Epithelial cell of proximal tubule (primary cell): Measurements from ENCODE around the gene PLCG2. TPM values are rescaled to one million over a fixed set of nuclear protein-coding genes. Genes with fewer than 3 reads are reported as not detected.

Experiments used
- DNase-seq: peaks from one replicate; pipeline ENCODE4 v3.0.0-alpha.2; 2011; ENCODE audit warnings: low read depth
- H3K4me3 ChIP-seq: 2 replicates; pipeline ENCODE4 v1.5.1; 2011; ENCODE audit warnings: low read depth, mild to moderate bottlenecking, low read length
- total RNA-seq: library from RNA; depleted of rRNA; stranded (reverse); fragments of >200 nt; gene quantifications from 2 replicates; pipeline ENCODE4 v1.2.3, GENCODE V29; 2015
- TF ChIP-seq, protein P1 (sequence below): conservative IDR thresholded peaks from 2 replicates; pipeline ENCODE4 v1.5.1; 2012; ENCODE audit warnings: low read depth, mild to moderate bottlenecking, low read length

Gene PLCG2
- total RNA-seq, 1 donor from 2014 or later, result 0.58 TPM

- DNase-seq, result no peak
- no peak overlapping the region for H3K4me3 ChIP-seq
- TF ChIP-seq, protein P1, sequence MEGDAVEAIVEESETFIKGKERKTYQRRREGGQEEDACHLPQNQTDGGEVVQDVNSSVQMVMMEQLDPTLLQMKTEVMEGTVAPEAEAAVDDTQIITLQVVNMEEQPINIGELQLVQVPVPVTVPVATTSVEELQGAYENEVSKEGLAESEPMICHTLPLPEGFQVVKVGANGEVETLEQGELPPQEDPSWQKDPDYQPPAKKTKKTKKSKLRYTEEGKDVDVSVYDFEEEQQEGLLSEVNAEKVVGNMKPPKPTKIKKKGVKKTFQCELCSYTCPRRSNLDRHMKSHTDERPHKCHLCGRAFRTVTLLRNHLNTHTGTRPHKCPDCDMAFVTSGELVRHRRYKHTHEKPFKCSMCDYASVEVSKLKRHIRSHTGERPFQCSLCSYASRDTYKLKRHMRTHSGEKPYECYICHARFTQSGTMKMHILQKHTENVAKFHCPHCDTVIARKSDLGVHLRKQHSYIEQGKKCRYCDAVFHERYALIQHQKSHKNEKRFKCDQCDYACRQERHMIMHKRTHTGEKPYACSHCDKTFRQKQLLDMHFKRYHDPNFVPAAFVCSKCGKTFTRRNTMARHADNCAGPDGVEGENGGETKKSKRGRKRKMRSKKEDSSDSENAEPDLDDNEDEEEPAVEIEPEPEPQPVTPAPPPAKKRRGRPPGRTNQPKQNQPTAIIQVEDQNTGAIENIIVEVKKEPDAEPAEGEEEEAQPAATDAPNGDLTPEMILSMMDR, result no peak
Observed at GRCh38 chr16:81807767-81808358, 28.8 kb downstream of the PLCG2 start.

- TF ChIP-seq, protein P1, result no peak
- H3K4me3 ChIP-seq, result no peak overlapping the region
- no peak for DNase-seq
Observed at GRCh38 chr16:81808933-81809480, 29.9 kb downstream of the PLCG2 start.

GRCh38 chr16:81809567-81809966 is 30.5 kb downstream of the PLCG2 start:
- no peak overlapping the region for H3K4me3 ChIP-seq
- TF ChIP-seq, protein P1, result no peak
- no peak for DNase-seq

- DNase-seq, result no peak
- no peak overlapping the region for H3K4me3 ChIP-seq
- TF ChIP-seq, protein P1, result no peak
Observed at GRCh38 chr16:81810361-81810760, 31.3 kb downstream of the PLCG2 start.

- TF ChIP-seq, protein P1, result no peak
- H3K4me3 ChIP-seq, result no peak overlapping the region
- DNase-seq, result no peak
Observed at GRCh38 chr16:81810894-81811538, 31.9 kb downstream of the PLCG2 start.

GRCh38 chr16:81813648-81814047 is 34.6 kb downstream of the PLCG2 start:
- H3K4me3 ChIP-seq, result no peak overlapping the region
- DNase-seq, result no peak
- TF ChIP-seq, protein P1, result no peak
